CD4-positive, alpha-beta memory T cell (primary cell): Measurements from ENCODE around the gene UBQLN3. TPM values are rescaled to one million over a fixed set of nuclear protein-coding genes. Genes with fewer than 3 reads are reported as not detected.

Source experiments
- CTCF ChIA-PET: fragments of 350-600 bp; sonication (Branson Sonifier 250); formaldehyde crosslinking; loops from one replicate; lab custom pipeline; 2021; ENCODE audit warnings: inconsistent platforms; ENCODE audit not compliant: partially characterized antibody; lab: Charles Lee
- POLR2A ChIA-PET: fragments of 350-600 bp; sonication (Branson Sonifier 250); formaldehyde crosslinking; loops from one replicate; lab custom pipeline; 2021; ENCODE audit not compliant: partially characterized antibody; lab: Charles Lee
- DNase-seq, 5 donors: peaks; one replicate each; pipeline versions ENCODE4 v3.0.0 to v3.0.0-alpha.2; 2020 to 2022; ENCODE audit warnings: mixed read lengths in 1 of 5
- H3K27ac ChIP-seq: one replicate; pipeline ENCODE4 v1.7.0; 2013; ENCODE audit warnings: low read depth, low read length
- H3K27me3 ChIP-seq: 2 replicates; pipeline ENCODE4 v1.7.0; 2013; ENCODE audit warnings: mild to moderate bottlenecking, low read length, moderate library complexity; ENCODE audit not compliant: insufficient read depth
- H3K36me3 ChIP-seq: 2 replicates; pipeline ENCODE4 v1.7.0; 2013; ENCODE audit warnings: mild to moderate bottlenecking, low read length, moderate library complexity; ENCODE audit not compliant: insufficient read depth
- H3K4me1 ChIP-seq: 2 replicates; pipeline ENCODE4 v1.7.0; 2013; ENCODE audit warnings: mild to moderate bottlenecking, low read length, moderate library complexity; ENCODE audit not compliant: insufficient read depth
- H3K4me3 ChIP-seq, 2 donors: one replicate each; pipeline ENCODE4 v1.7.0; 2013; ENCODE audit warnings: low read length in 2 of 2, mild to moderate bottlenecking in 1 of 2
- H3K9me3 ChIP-seq, 2 donors: one replicate each; pipeline ENCODE4 v1.7.0; 2013; ENCODE audit warnings: low read length in 2 of 2, control low read depth in 1 of 2; ENCODE audit not compliant: control insufficient read depth in 1 of 2
- H3K27ac Mint-ChIP-seq, 7 donors: one replicate each; pipeline ENCODE4 v1.8.0; 2020 to 2021; ENCODE audit warnings: mixed read lengths in 7 of 7, mild to moderate bottlenecking in 6 of 7, inconsistent platforms in 3 of 7, moderate library complexity in 3 of 7
- H3K27me3 Mint-ChIP-seq, 2 donors: one replicate each; pipeline ENCODE4 v1.8.0; 2020 to 2021; ENCODE audit warnings: mixed read lengths in 2 of 2
- H3K36me3 Mint-ChIP-seq, 2 donors: one replicate each; pipeline ENCODE4 v1.8.0; 2020 to 2021; ENCODE audit warnings: mixed read lengths in 2 of 2, inconsistent platforms in 1 of 2, mild to moderate bottlenecking in 1 of 2
- H3K4me1 Mint-ChIP-seq, 4 donors: one replicate each; pipeline ENCODE4 v1.8.0; 2020 to 2021; ENCODE audit warnings: mixed read lengths in 4 of 4, mild to moderate bottlenecking in 1 of 4
- H3K4me3 Mint-ChIP-seq, 8 donors: one replicate each; pipeline ENCODE4 v1.8.0; 2020 to 2021; ENCODE audit warnings: mixed read lengths in 8 of 8, mild to moderate bottlenecking in 7 of 8, moderate library complexity in 6 of 8, inconsistent platforms in 3 of 8
- H3K9me3 Mint-ChIP-seq, 8 donors: one replicate each; pipeline ENCODE4 v1.8.0; 2020 to 2021; ENCODE audit warnings: mixed read lengths in 8 of 8, mild to moderate bottlenecking in 5 of 8, inconsistent platforms in 3 of 8, moderate library complexity in 1 of 8
- intact Hi-C: fragments of 100-400 bp; cut with micrococcal nuclease; formaldehyde crosslinking; loops from one replicate; pipeline ENCODE4 v1.15.1; 2023
- polyA plus RNA-seq, 2 donors: library from polyadenylated mRNA; unstranded; fragments of 300-500 nt; fragmentation: Illumina TruSeq; gene quantifications; one replicate each; pipeline ENCODE4 v1.2.3, GENCODE V29; 2021
- total RNA-seq, 2 experiments: library from RNA; stranded (reverse); gene quantifications; one replicate each; pipeline ENCODE4 v1.2.3, GENCODE V29; 2021

The UBQLN3 gene
- total and polyA plus RNA-seq, 4 experiments from 2014 or later: not detected

DNA sequence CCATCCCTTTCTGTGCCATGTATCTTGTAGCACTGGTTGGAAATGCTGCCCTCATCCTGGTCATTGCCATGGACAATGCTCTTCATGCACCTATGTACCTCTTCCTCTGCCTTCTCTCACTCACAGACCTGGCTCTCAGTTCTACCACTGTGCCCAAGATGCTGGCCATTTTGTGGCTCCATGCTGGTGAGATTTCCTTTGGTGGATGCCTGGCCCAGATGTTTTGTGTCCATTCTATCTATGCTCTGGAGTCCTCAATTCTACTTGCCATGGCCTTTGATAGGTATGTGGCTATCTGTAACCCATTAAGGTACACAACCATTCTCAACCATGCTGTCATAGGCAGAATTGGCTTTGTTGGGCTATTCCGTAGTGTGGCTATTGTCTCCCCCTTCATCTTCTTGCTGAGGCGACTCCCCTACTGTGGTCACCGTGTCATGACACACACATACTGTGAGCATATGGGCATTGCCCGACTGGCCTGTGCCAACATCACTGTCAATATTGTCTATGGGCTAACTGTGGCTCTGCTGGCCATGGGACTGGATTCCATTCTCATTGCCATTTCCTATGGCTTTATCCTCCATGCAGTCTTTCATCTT, 20.9 kb downstream of the UBQLN3 start:
- peaks cover 0 to 1% (median 0%) of the 10 kb centered on the region in 8 donors for H3K9me3 Mint-ChIP-seq
- CTCF ChIA-PET: no interaction called here

DNA sequence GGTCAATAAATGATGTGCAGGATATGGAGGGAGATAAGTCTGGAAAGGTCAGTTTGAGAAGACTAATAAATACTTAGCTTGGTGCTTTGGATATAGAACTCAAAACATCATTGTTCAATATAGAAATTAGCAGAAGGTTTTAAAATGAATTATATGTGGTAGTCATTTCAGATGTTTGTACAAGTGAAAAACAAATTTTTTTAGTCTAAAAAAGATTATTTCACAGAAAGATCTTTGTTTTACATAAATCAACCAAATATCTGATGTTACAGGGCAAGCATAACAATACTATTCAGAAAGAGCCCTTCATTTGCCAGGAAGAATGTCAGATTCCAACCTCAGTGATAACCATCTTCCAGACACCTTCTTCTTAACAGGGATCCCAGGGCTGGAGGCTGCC, 21.4 kb downstream of the UBQLN3 start, which contains the start of gene OR52D1:
Gene OR52D1, plus strand, starts transcription at position 301 of the 400 bp plus-strand sequence. Its CDS starts 22 bp downstream, at position 323.
- H3K36me3 Mint-ChIP-seq: no peaks in the 10 kb centered on the region
- no peak within 1 kb of the TSS for H3K27ac Mint-ChIP-seq
- DNase-seq: no peak
- intact Hi-C loops: no loop called here
- no peak within 1 kb of the TSS for H3K4me3 Mint-ChIP-seq
- no peaks in the 10 kb centered on the region for H3K9me3 ChIP-seq
- H3K4me1 ChIP-seq: no peaks in the 10 kb centered on the region
- H3K4me1 Mint-ChIP-seq: no peaks in the 10 kb centered on the region
- peaks cover 0 to 12% of the 10 kb centered on the region in 2 donors for H3K27me3 Mint-ChIP-seq
- ChIA-PET CTCF (no interaction called here), POLR2A (no interaction called here)
- peaks cover 0 to 2% (median 0%) of the 10 kb centered on the region in 8 donors for H3K9me3 Mint-ChIP-seq
- H3K27me3 ChIP-seq: no peaks in the 10 kb centered on the region
- H3K36me3 ChIP-seq: no peaks in the 10 kb centered on the region
- H3K27ac ChIP-seq: no peak within 1 kb of the TSS
- no peak within 1 kb of the TSS for H3K4me3 ChIP-seq

More for the DNA sequence above, 20.9 kb downstream of the UBQLN3 start:
- Mint-ChIP-seq H3K4me3 (no peak overlapping the region), H3K4me1 (no peaks in the 10 kb centered on the region), H3K36me3 (no peaks in the 10 kb centered on the region), H3K27me3 (peaks cover 0 to 9% of the 10 kb centered on the region in 2 donors), H3K27ac (no peak overlapping the region)
- POLR2A ChIA-PET: no interaction called here
- peak in 1 of 5 donors; percentile 39 for DNase-seq
- Histone ChIP-seq H3K4me1 (no peaks in the 10 kb centered on the region), H3K9me3 (no peaks in the 10 kb centered on the region), H3K27ac (no peak overlapping the region), H3K27me3 (no peaks in the 10 kb centered on the region), H3K4me3 (no peak overlapping the region), H3K36me3 (no peaks in the 10 kb centered on the region)
- intact Hi-C loops: no loop called here

DNA sequence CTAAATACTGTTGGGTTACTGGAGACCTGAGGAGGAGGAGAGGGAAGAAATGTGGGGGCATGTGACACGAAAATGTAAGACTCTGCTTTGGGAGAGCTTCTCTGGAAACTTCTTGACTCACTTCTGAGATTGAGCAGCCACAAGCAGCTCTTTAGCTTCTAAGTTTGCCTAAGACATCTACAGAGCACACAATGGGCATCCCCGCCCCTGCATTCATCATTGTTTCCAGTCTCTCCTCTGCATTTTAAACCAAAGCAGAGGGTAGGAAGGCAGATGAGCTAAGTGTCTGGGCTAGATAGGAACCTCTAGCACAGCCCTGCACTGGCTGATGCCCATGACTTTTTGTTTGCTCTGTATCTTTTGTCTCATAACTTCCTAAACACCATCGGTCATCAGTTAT, 23.3 kb downstream of the UBQLN3 start:
- Mint-ChIP-seq H3K27ac (no peak overlapping the region), H3K36me3 (no peaks in the 10 kb centered on the region), H3K4me3 (no peak overlapping the region), H3K9me3 (peaks cover 0 to 2% (median 0%) of the 10 kb centered on the region in 8 donors), H3K27me3 (peaks cover 0 to 12% of the 10 kb centered on the region in 2 donors), H3K4me1 (no peaks in the 10 kb centered on the region)
- Histone ChIP-seq H3K9me3 (no peaks in the 10 kb centered on the region), H3K36me3 (no peaks in the 10 kb centered on the region), H3K27me3 (no peaks in the 10 kb centered on the region), H3K27ac (no peak overlapping the region), H3K4me3 (no peak overlapping the region), H3K4me1 (no peaks in the 10 kb centered on the region)
- DNase-seq: no peak
- ChIA-PET POLR2A (no interaction called here), CTCF (interaction anchor here (1.7 kb wide), 1 partner anchor 9 kb away, joined by 5 read pairs; no protein-coding TSS in a partner anchor)
- intact Hi-C loops: no loop called here

DNA sequence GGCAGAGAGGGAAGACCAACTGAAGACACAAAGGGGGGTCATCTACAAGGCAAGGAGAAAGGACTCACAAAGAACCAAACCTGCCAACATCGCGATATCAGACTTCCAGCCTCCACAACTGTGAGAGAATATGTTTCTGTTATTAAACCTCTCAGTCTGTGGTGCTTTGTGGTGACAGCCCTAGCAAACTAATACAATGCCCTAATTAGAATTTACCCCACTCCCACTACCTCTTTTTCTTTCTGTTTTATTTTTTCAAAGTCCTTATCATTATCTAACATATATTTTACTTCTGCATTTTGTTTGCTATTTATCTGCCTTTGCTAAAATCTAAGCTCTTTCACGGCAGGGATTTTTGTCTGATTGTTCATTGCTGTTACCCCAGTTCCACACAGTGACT, 23.8 kb downstream of the UBQLN3 start:
- Mint-ChIP-seq H3K9me3 (peaks cover 0 to 2% (median 0%) of the 10 kb centered on the region in 8 donors), H3K27me3 (peaks cover 0 to 9% of the 10 kb centered on the region in 2 donors), H3K36me3 (no peaks in the 10 kb centered on the region), H3K4me3 (no peak overlapping the region), H3K4me1 (no peaks in the 10 kb centered on the region), H3K27ac (no peak overlapping the region)
- intact Hi-C loops: no loop called here
- Histone ChIP-seq H3K4me3 (no peak overlapping the region), H3K4me1 (no peaks in the 10 kb centered on the region), H3K27me3 (no peaks in the 10 kb centered on the region), H3K9me3 (no peaks in the 10 kb centered on the region), H3K27ac (no peak overlapping the region), H3K36me3 (no peaks in the 10 kb centered on the region)
- CTCF ChIA-PET: interaction anchor here (1.7 kb wide), 1 partner anchor 9 kb away, joined by 5 read pairs; no protein-coding TSS in a partner anchor
- POLR2A ChIA-PET: no interaction called here
- DNase-seq: no peak

DNA sequence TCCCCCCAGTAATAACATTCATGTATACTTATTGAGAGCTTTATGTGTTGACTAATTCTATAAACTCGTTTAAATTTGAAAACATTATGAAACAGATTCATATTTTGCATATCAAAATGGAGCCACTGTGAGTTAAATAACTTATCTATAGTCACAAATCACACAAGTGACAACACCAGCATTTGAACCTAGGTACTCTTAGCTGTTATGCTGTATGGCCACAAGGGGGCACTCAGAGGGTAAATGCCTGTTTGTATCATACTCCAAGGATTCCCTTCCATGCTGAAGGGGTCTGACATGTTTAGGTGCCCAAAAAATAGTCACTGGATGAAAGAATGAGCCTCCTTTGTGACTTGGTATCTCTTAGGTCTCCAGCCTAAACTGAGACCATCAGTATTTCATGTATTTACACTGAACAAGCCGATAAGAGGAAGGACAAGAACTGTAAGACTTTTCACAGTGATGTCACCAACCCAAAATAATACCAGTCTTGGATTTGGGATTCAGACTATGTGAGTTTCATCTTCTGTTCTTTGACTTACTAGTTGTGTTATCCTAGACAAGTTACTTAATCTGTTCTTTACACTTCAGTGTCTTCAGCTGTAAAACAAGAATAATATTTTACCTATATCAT, 33.5 kb downstream of the UBQLN3 start:
- Mint-ChIP-seq H3K27ac (no peak overlapping the region), H3K36me3 (no peaks in the 10 kb centered on the region), H3K27me3 (peaks cover 7 to 12% of the 10 kb centered on the region in 2 donors), H3K4me1 (no peaks in the 10 kb centered on the region), H3K4me3 (no peak overlapping the region), H3K9me3 (no peaks in the 10 kb centered on the region)
- no peak overlapping the region for H3K4me3 ChIP-seq
- DNase-seq: peak in 4 of 5 donors; percentile 18 to 39 (median 30)
- no peaks in the 10 kb centered on the region for H3K9me3 ChIP-seq
- no peaks in the 10 kb centered on the region for H3K4me1 ChIP-seq
- no peaks in the 10 kb centered on the region for H3K36me3 ChIP-seq
- intact Hi-C loops: loop anchor here (10.0 kb wide), 1 partner anchor 418 kb away; the partner anchor contains the start of gene OR52E5
- POLR2A ChIA-PET: no interaction called here
- H3K27ac ChIP-seq: no peak overlapping the region
- CTCF ChIA-PET: interaction anchor here (1.0 to 1.9 kb wide), 12 partner anchors 9 to 878 kb away, joined by 3 to 13 read pairs (median 4); partner anchors contain the start of genes OR52N2 and TRIM5
- no peaks in the 10 kb centered on the region for H3K27me3 ChIP-seq

DNA sequence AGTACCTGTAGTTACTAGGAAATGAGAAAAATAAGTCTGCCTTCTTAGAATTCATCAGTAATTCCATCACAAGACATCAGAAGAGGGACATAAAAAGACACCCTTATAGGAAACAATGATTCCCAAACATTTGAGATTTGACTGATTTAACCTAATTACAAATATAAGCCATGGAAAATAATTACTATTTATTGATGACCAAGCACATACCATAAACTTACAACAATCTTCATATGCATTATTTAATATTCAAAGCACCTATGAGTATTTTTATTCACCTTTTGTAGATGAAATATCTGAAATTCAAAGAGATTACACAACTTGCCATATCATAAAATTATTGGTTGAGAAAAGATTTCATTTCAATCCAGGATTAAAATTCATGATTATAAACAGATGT, 35.8 kb downstream of the UBQLN3 start:
- ChIA-PET POLR2A (no interaction called here), CTCF (no interaction called here)
- intact Hi-C loops: loop anchor here (10.0 kb wide), 1 partner anchor 421 kb away; the partner anchor contains the start of gene OR52E5
- H3K27ac Mint-ChIP-seq: no peak overlapping the region
- no peaks in the 10 kb centered on the region for H3K36me3 Mint-ChIP-seq
- Histone ChIP-seq H3K4me3 (no peak overlapping the region), H3K27ac (no peak overlapping the region), H3K36me3 (no peaks in the 10 kb centered on the region), H3K27me3 (no peaks in the 10 kb centered on the region), H3K9me3 (no peaks in the 10 kb centered on the region), H3K4me1 (no peaks in the 10 kb centered on the region)
- no peak overlapping the region for H3K4me3 Mint-ChIP-seq
- no peaks in the 10 kb centered on the region for H3K4me1 Mint-ChIP-seq
- no peaks in the 10 kb centered on the region for H3K9me3 Mint-ChIP-seq
- DNase-seq: no peak
- H3K27me3 Mint-ChIP-seq: peaks cover 11 to 23% of the 10 kb centered on the region in 2 donors

DNA sequence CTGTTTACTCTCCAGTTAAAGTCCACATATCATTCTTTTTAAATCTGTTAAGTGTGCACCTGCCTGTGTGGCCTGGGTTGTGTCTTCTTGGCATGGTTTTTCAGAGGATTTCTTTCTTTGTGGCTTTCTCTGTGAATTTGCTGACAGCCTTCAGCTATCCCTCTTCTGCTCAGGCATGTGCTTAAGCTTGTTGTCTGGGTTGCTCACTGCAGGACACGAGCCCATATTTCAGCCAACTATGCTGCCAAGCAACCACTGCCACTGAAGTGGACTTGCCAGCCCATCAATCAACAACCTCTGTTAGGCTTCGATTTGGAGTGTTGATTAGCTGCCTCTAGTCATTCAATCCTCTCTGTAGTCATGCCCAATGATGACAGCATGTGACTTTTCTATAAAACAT, 42.2 kb downstream of the UBQLN3 start:
- CTCF ChIA-PET: interaction anchor here (1.6 kb wide), 1 partner anchor 9 kb away, joined by 7 read pairs; no protein-coding TSS in a partner anchor
- Mint-ChIP-seq H3K27ac (no peak overlapping the region), H3K4me1 (no peaks in the 10 kb centered on the region)

More for the DNA sequence above, 42.2 kb downstream of the UBQLN3 start:
- no peaks in the 10 kb centered on the region for H3K9me3 ChIP-seq
- Mint-ChIP-seq H3K4me3 (no peak overlapping the region), H3K36me3 (no peaks in the 10 kb centered on the region), H3K9me3 (peaks cover 0 to 2% (median 0%) of the 10 kb centered on the region in 8 donors), H3K27me3 (peaks cover 7 to 13% of the 10 kb centered on the region in 2 donors)
- H3K4me1 ChIP-seq: no peaks in the 10 kb centered on the region
- H3K27ac ChIP-seq: no peak overlapping the region
- DNase-seq: no peak
- intact Hi-C loops: no loop called here
- H3K27me3 ChIP-seq: no peaks in the 10 kb centered on the region
- POLR2A ChIA-PET: no interaction called here
- no peaks in the 10 kb centered on the region for H3K36me3 ChIP-seq
- H3K4me3 ChIP-seq: no peak overlapping the region
